ENCODE data around the gene MPIG6B.
A peak's percentile ranks its signal among the peaks of the same experiment; 100 is the strongest.

- TF ChIP-seq POLR2A (IDR thresholded peaks at IDR 0.05), result peak in 1 of 4 donors; percentile 31
- TF ChIP-seq POLR2AphosphoS5 (IDR thresholded peaks at IDR 0.05), result no peak
These were observed 42.0 kb upstream of the MPIG6B start for GRCh38 chr6:31681135-31681671.

Measured in upper lobe of left lung (tissue), 4 donors.